Panc1 (cell line): ENCODE results near the gene SPIRE1.

Experiments
- POLR2AphosphoS5 ChIP-seq: IDR thresholded peaks from 2 replicates; pipeline ENCODE4 v1.6.1; 2012; ENCODE audit warnings: mild to moderate bottlenecking, low read depth, low read length, moderate library complexity
- SIN3A ChIP-seq: IDR thresholded peaks from 2 replicates; pipeline ENCODE4 v1.6.1; 2012; ENCODE audit warnings: low read depth, mild to moderate bottlenecking, low read length, moderate library complexity, borderline replicate concordance; ENCODE audit not compliant: insufficient read depth
- TCF7L2 ChIP-seq: IDR thresholded peaks from 2 replicates; pipeline ENCODE4 v1.6.1; 2011; ENCODE audit warnings: mild to moderate bottlenecking, low read depth, low read length, inconsistent platforms
- TF ChIP-seq, protein P1 (sequence below): fragments of 450-650 bp; IDR thresholded peaks from 2 replicates; pipeline ENCODE4 v1.5.1; 2017; ENCODE audit warnings: mild to moderate bottlenecking
- TF ChIP-seq, protein P2 (sequence below), 2 experiments: IDR thresholded peaks; 2 replicates each; pipeline ENCODE4 v1.6.1; 2011 to 2012; ENCODE audit warnings: low read depth in 2 of 2, control low read depth in 1 of 2, low read length in 1 of 2, mild to moderate bottlenecking in 1 of 2, moderate library complexity in 1 of 2; ENCODE audit not compliant: insufficient read depth in 1 of 2

DNA sequence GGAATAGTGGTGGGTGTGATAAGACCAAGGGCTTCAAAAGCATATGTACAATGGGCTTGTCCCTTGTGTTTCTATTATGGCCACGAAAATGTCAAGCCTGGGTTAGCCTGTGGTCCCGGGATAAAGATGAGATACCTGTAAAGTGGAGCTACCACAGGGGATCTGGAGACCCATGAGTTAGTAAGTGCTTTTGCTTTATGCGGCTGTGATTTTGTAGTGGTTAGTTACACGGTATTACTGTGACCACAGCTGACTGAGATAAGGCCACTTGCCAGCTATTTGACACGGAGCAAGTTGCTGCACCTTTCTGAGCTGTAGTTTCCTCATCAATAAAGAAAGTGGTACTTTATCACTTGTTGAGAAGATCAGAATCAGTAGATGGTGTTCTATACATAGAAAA is 150.9 kb downstream of the SPIRE1 start:
- TF ChIP-seq, protein P1, sequence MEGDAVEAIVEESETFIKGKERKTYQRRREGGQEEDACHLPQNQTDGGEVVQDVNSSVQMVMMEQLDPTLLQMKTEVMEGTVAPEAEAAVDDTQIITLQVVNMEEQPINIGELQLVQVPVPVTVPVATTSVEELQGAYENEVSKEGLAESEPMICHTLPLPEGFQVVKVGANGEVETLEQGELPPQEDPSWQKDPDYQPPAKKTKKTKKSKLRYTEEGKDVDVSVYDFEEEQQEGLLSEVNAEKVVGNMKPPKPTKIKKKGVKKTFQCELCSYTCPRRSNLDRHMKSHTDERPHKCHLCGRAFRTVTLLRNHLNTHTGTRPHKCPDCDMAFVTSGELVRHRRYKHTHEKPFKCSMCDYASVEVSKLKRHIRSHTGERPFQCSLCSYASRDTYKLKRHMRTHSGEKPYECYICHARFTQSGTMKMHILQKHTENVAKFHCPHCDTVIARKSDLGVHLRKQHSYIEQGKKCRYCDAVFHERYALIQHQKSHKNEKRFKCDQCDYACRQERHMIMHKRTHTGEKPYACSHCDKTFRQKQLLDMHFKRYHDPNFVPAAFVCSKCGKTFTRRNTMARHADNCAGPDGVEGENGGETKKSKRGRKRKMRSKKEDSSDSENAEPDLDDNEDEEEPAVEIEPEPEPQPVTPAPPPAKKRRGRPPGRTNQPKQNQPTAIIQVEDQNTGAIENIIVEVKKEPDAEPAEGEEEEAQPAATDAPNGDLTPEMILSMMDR = no peak
- TF ChIP-seq POLR2AphosphoS5 (no peak), TCF7L2 (no peak), SIN3A (no peak)
- TF ChIP-seq, protein P2, sequence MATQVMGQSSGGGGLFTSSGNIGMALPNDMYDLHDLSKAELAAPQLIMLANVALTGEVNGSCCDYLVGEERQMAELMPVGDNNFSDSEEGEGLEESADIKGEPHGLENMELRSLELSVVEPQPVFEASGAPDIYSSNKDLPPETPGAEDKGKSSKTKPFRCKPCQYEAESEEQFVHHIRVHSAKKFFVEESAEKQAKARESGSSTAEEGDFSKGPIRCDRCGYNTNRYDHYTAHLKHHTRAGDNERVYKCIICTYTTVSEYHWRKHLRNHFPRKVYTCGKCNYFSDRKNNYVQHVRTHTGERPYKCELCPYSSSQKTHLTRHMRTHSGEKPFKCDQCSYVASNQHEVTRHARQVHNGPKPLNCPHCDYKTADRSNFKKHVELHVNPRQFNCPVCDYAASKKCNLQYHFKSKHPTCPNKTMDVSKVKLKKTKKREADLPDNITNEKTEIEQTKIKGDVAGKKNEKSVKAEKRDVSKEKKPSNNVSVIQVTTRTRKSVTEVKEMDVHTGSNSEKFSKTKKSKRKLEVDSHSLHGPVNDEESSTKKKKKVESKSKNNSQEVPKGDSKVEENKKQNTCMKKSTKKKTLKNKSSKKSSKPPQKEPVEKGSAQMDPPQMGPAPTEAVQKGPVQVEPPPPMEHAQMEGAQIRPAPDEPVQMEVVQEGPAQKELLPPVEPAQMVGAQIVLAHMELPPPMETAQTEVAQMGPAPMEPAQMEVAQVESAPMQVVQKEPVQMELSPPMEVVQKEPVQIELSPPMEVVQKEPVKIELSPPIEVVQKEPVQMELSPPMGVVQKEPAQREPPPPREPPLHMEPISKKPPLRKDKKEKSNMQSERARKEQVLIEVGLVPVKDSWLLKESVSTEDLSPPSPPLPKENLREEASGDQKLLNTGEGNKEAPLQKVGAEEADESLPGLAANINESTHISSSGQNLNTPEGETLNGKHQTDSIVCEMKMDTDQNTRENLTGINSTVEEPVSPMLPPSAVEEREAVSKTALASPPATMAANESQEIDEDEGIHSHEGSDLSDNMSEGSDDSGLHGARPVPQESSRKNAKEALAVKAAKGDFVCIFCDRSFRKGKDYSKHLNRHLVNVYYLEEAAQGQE (IDR thresholded peaks at IDR 0.05; ENCODE audit: insufficient read depth in 1 of 2, low read depth in 2 of 2, low read length in 1 of 2) = no peak
